H9 (cell line): ENCODE results near the gene C16orf87. TPM values are rescaled to one million over a fixed set of nuclear protein-coding genes. Genes with fewer than 3 reads are reported as not detected.

Source experiments
- DNase-seq: peaks from one replicate; pipeline ENCODE4 v3.0.0-alpha.2; 2017
- H2AFZ ChIP-seq: one replicate; pipeline ENCODE4 v1.6.1; 2013; ENCODE audit warnings: mild to moderate bottlenecking, low read length, control low read depth, moderate library complexity
- H2AK5ac ChIP-seq: 2 replicates; pipeline ENCODE4 v1.6.1; 2013; ENCODE audit warnings: low read length, control low read depth, mixed read lengths; ENCODE audit not compliant: insufficient read length
- H2BK120ac ChIP-seq: one replicate; pipeline ENCODE4 v1.6.1; 2013; ENCODE audit warnings: low read depth, mild to moderate bottlenecking, low read length, control low read depth, inconsistent platforms; ENCODE audit not compliant: poor library complexity, severe bottlenecking
- H2BK12ac ChIP-seq: 2 replicates; pipeline ENCODE4 v1.6.1; 2013; ENCODE audit warnings: low read length, control low read depth, mixed read lengths, low read depth; ENCODE audit not compliant: insufficient read length
- H2BK15ac ChIP-seq: 2 replicates; pipeline ENCODE4 v1.6.1; 2013; ENCODE audit warnings: low read depth, low read length, control low read depth
- H2BK20ac ChIP-seq: one replicate; pipeline ENCODE4 v1.6.1; 2013; ENCODE audit warnings: low read depth, mild to moderate bottlenecking, low read length, control low read depth, inconsistent platforms; ENCODE audit not compliant: poor library complexity, severe bottlenecking
- H2BK5ac ChIP-seq: 2 replicates; pipeline ENCODE4 v1.6.1; 2013; ENCODE audit warnings: low read length, control low read depth, mixed read lengths; ENCODE audit not compliant: insufficient read length
- H3K14ac ChIP-seq: 2 replicates; pipeline ENCODE4 v1.6.1; 2013; ENCODE audit warnings: low read length, control low read depth; ENCODE audit not compliant: insufficient read depth
- H3K18ac ChIP-seq: 2 replicates; pipeline ENCODE4 v1.6.1; 2013; ENCODE audit warnings: low read depth, mild to moderate bottlenecking, mixed read lengths, low read length, control low read depth; ENCODE audit not compliant: insufficient read length
- H3K23ac ChIP-seq: 2 replicates; pipeline ENCODE4 v1.6.1; 2013; ENCODE audit warnings: low read length, control low read depth, mixed read lengths, low read depth; ENCODE audit not compliant: insufficient read length
- H3K23me2 ChIP-seq: 2 replicates; pipeline ENCODE4 v1.6.1; 2013; ENCODE audit warnings: low read depth, mild to moderate bottlenecking, mixed read lengths, low read length, control low read depth; ENCODE audit not compliant: insufficient read length, poor library complexity, severe bottlenecking
- H3K27ac ChIP-seq: 2 replicates; pipeline ENCODE4 v1.5.1; 2013; ENCODE audit warnings: low read length, control low read depth, mixed read lengths, low read depth; ENCODE audit not compliant: insufficient read length
- H3K27me3 ChIP-seq: 2 replicates; pipeline ENCODE4 v1.6.1; 2013; ENCODE audit warnings: low read length, control low read depth, inconsistent platforms; ENCODE audit not compliant: insufficient read depth
- H3K4ac ChIP-seq: 2 replicates; pipeline ENCODE4 v1.6.1; 2013; ENCODE audit warnings: low read depth, mild to moderate bottlenecking, control low read depth, inconsistent platforms, low read length, moderate library complexity
- H3K4me1 ChIP-seq: 2 replicates; pipeline ENCODE4 v1.6.1; 2013; ENCODE audit warnings: low read length, control low read depth, inconsistent platforms; ENCODE audit not compliant: insufficient read depth
- H3K4me2 ChIP-seq: 2 replicates; pipeline ENCODE4 v1.6.1; 2013; ENCODE audit warnings: low read length, control low read depth, mixed read lengths; ENCODE audit not compliant: insufficient read length, insufficient read depth
- H3K56ac ChIP-seq: 2 replicates; pipeline ENCODE4 v1.6.1; 2013; ENCODE audit warnings: low read depth, mild to moderate bottlenecking, mixed read lengths, low read length, control low read depth; ENCODE audit not compliant: insufficient read length
- H3K79me1 ChIP-seq: 2 replicates; pipeline ENCODE4 v1.6.1; 2013; ENCODE audit warnings: low read depth, mild to moderate bottlenecking, moderate library complexity, low read length, control low read depth, inconsistent platforms; ENCODE audit not compliant: insufficient read depth, poor library complexity, severe bottlenecking
- H3K79me2 ChIP-seq: 2 replicates; pipeline ENCODE4 v1.6.1; 2013; ENCODE audit warnings: low read length, control low read depth, inconsistent platforms; ENCODE audit not compliant: insufficient read depth
- H3K9ac ChIP-seq: 2 replicates; pipeline ENCODE4 v1.6.1; 2013; ENCODE audit warnings: low read length, control low read depth, mixed read lengths; ENCODE audit not compliant: insufficient read length; ENCODE audit errors: extremely low read depth
- H3K9me3 ChIP-seq: one replicate; pipeline ENCODE4 v1.6.1; 2013; ENCODE audit warnings: low read depth, low read length, inconsistent platforms; ENCODE audit not compliant: control insufficient read depth
- H3T11ph ChIP-seq: one replicate; pipeline ENCODE4 v1.6.1; 2013; ENCODE audit warnings: mild to moderate bottlenecking, low read length, control low read depth, inconsistent platforms
- H4K20me1 ChIP-seq: one replicate; pipeline ENCODE4 v1.6.1; 2013; ENCODE audit not compliant: control insufficient read depth, insufficient read length, insufficient read depth
- H4K5ac ChIP-seq: 2 replicates; pipeline ENCODE4 v1.6.1; 2013; ENCODE audit warnings: low read depth, mild to moderate bottlenecking, mixed read lengths, low read length, control low read depth; ENCODE audit not compliant: insufficient read length
- H4K8ac ChIP-seq: replicated peaks from 2 replicates; pipeline ENCODE4 v1.6.1; 2013; ENCODE audit warnings: low read length, control low read depth, mixed read lengths, low read depth; ENCODE audit not compliant: insufficient read length
- H4K91ac ChIP-seq: 2 replicates; pipeline ENCODE4 v1.6.1; 2013; ENCODE audit warnings: low read depth, mild to moderate bottlenecking, moderate library complexity, mixed read lengths, low read length, control low read depth; ENCODE audit not compliant: insufficient read length
- H3K27ac Mint-ChIP-seq, 3 experiments: 2 replicates in 2 of 3; 3 replicates in 1 of 3; pipeline ENCODE4 v1.8.0; 2020 to 2021; ENCODE audit warnings: mixed read lengths in 3 of 3, mild to moderate bottlenecking in 1 of 3, moderate library complexity in 1 of 3
- H3K27me3 Mint-ChIP-seq: 2 replicates; pipeline ENCODE4 v1.8.0; 2021; ENCODE audit warnings: low read depth, mild to moderate bottlenecking, moderate library complexity, mixed read lengths
- H3K36me3 Mint-ChIP-seq, 3 experiments: 2 replicates in 2 of 3; 3 replicates in 1 of 3; pipeline ENCODE4 v1.8.0; 2020 to 2021; ENCODE audit warnings: low read depth in 3 of 3, mixed read lengths in 3 of 3; ENCODE audit not compliant: insufficient read depth in 1 of 3
- H3K4me1 Mint-ChIP-seq, 2 experiments: 2 replicates each; pipeline ENCODE4 v1.8.0; 2020; ENCODE audit warnings: mixed read lengths in 2 of 2
- H3K4me3 Mint-ChIP-seq, 2 experiments: 2 replicates in 1 of 2; 3 replicates in 1 of 2; pipeline ENCODE4 v1.8.0; 2020 to 2021; ENCODE audit warnings: mild to moderate bottlenecking in 2 of 2, mixed read lengths in 2 of 2, moderate library complexity in 1 of 2
- H3K9me3 Mint-ChIP-seq, 2 experiments: 2 replicates in 1 of 2; 3 replicates in 1 of 2; pipeline ENCODE4 v1.8.0; 2020; ENCODE audit warnings: mild to moderate bottlenecking in 2 of 2, mixed read lengths in 2 of 2, moderate library complexity in 1 of 2
- WGBS: extraction: QIAGEN DNeasy Blood & Tissue Kit; methylation state at CpG from one replicate; pipeline ENCODE4 v1.1.7; 2013; ENCODE audit warnings: missing lambda C conversion rate, low lambda C conversion rate, mixed read lengths; ENCODE audit not compliant: insufficient read length; ENCODE audit errors: extremely low coverage; 5-methylcytosine and 5-hydroxymethylcytosine counted together
- total RNA-seq: library from RNA; stranded (reverse); gene quantifications from 2 replicates; pipeline ENCODE4 v1.2.1, GENCODE V29; 2021
- TF ChIP-seq, protein P1 (sequence below): fragments of 200-600 bp; sonication (generic); conservative IDR thresholded peaks from 3 replicates; pipeline ENCODE4 v1.8.0; 2021; ENCODE audit warnings: antibody characterized with exemption, mild to moderate bottlenecking

Gene C16orf87
- total RNA-seq, 1 experiment from 2014 or later = 16.7 TPM

DNA sequence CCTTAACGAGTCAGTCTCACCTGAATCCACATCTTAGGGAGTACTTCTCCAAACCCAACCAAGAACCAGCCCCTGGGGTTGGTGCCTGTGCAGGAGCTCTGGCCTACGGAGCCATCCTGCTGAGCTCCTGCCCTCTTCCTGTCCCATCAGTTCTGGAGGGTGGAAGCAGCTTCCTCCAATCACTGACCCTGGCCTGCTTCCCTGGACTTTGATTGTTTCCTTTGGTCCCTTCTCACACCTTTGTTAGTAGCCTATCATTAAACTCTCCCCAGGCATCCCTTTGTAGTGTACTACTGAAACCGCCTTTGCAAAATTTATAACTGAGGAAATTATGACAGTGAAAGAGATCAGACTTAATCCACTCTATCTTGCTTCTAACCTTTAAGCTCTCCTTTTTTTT lies 21.1 kb upstream of the C16orf87 start:
- no peak overlapping the region for H3K23ac ChIP-seq
- H3K27ac Mint-ChIP-seq = no peak overlapping the region; a peak in 2 of 7 replicates
- H3K27me3 ChIP-seq = no peaks in the 10 kb centered on the region
- H3K14ac ChIP-seq = no peak overlapping the region
- no peak overlapping the region for H2AK5ac ChIP-seq
- H4K91ac ChIP-seq = no peak overlapping the region
- H3K23me2 ChIP-seq = no peaks in the 10 kb centered on the region
- H3K79me2 ChIP-seq = no peaks in the 10 kb centered on the region
- H4K20me1 ChIP-seq = no peaks in the 10 kb centered on the region
- no CpG with 5 or more reads among the region's 3 CpGs for WGBS
- H3K4me1 Mint-ChIP-seq = peaks cover 21 to 26% of the 10 kb centered on the region in 2 experiments
- no peaks in the 10 kb centered on the region for H3K9me3 Mint-ChIP-seq
- H3K4me1 ChIP-seq = peaks cover 4% of the 10 kb centered on the region
- H3K9ac ChIP-seq = no peak overlapping the region
- no peak overlapping the region for H4K5ac ChIP-seq
- H3K9me3 ChIP-seq = no peaks in the 10 kb centered on the region
- no peaks in the 10 kb centered on the region; a peak in 1 of 7 replicates for H3K36me3 Mint-ChIP-seq
- H2AFZ ChIP-seq = no peak overlapping the region
- no peak for DNase-seq
- no peak overlapping the region for H2BK12ac ChIP-seq
- TF ChIP-seq, protein P1, sequence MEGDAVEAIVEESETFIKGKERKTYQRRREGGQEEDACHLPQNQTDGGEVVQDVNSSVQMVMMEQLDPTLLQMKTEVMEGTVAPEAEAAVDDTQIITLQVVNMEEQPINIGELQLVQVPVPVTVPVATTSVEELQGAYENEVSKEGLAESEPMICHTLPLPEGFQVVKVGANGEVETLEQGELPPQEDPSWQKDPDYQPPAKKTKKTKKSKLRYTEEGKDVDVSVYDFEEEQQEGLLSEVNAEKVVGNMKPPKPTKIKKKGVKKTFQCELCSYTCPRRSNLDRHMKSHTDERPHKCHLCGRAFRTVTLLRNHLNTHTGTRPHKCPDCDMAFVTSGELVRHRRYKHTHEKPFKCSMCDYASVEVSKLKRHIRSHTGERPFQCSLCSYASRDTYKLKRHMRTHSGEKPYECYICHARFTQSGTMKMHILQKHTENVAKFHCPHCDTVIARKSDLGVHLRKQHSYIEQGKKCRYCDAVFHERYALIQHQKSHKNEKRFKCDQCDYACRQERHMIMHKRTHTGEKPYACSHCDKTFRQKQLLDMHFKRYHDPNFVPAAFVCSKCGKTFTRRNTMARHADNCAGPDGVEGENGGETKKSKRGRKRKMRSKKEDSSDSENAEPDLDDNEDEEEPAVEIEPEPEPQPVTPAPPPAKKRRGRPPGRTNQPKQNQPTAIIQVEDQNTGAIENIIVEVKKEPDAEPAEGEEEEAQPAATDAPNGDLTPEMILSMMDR = no peak
- no peak overlapping the region for H3K4ac ChIP-seq
- no peak overlapping the region for H4K8ac ChIP-seq
- no peaks in the 10 kb centered on the region for H3K79me1 ChIP-seq
- no peak overlapping the region for H2BK5ac ChIP-seq
- H2BK120ac ChIP-seq = no peak overlapping the region
- no peak overlapping the region for H3K27ac ChIP-seq
- no peak overlapping the region for H2BK20ac ChIP-seq
- no peak overlapping the region for H3K18ac ChIP-seq
- no peak overlapping the region for H3T11ph ChIP-seq
- no peak overlapping the region for H3K4me3 Mint-ChIP-seq
- H3K27me3 Mint-ChIP-seq = no peaks in the 10 kb centered on the region; the same call in 1 of the 2 replicates
- no peak overlapping the region for H3K56ac ChIP-seq
- H2BK15ac ChIP-seq = no peak overlapping the region
- H3K4me2 ChIP-seq = no peak overlapping the region
